Loucy (cell line): ENCODE data around the gene NAT14.

Experiments
- CTCF ChIP-seq: fragments of 200-600 bp; sonication (generic); conservative IDR thresholded peaks from 2 replicates; pipeline ENCODE4 v1.5.1; 2014; ENCODE audit warnings: mild to moderate bottlenecking, antibody characterized with exemption, low read length
- EZH2phosphoT487 ChIP-seq: fragments of 200-600 bp; IDR thresholded peaks from 2 replicates; pipeline ENCODE4 v1.6.1; 2018; ENCODE audit warnings: antibody characterized with exemption, mild to moderate bottlenecking, moderate library complexity, borderline replicate concordance

DNA sequence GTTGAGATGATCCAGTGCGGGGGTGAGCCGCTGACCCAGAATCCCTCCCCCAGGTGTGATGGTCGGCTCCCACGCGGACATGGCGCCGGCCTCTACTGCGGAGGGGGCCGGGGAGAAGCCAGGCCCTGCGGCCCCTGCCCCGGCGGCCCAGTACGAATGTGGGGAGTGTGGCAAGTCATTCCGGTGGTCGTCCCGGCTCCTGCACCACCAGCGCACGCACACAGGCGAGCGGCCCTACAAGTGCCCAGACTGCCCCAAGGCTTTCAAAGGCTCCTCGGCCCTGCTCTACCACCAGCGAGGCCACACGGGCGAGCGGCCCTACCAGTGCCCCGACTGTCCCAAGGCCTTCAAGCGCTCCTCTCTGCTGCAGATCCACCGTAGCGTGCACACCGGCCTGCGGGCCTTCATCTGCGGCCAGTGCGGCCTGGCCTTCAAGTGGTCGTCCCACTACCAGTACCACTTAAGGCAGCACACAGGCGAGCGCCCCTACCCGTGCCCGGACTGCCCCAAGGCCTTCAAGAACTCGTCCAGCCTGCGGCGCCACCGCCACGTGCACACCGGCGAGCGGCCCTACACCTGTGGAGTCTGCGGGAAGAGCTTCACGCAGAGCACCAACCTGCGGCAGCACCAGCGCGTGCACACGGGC is 3.7 kb upstream of the NAT14 start:
- TF ChIP-seq CTCF (no peak), EZH2phosphoT487 (no peak)
